HepG2 (cell line): Measurements from ENCODE around the gene SLC7A8. TPM values are rescaled to one million over a fixed set of nuclear protein-coding genes. Genes with fewer than 3 reads are reported as not detected.

ENCODE experiments used
- FOXA1 ChIP-seq, 2 experiments: fragments of 450-650 bp in 1 of 2; sonication (generic) in 1 of 2; formaldehyde crosslinking in 1 of 2; IDR thresholded peaks; 2 replicates each; pipeline versions ENCODE4 v1.4.0 to v1.6.1; 2016 to 2020; ENCODE audit warnings: missing genetic modification reagents in 1 of 2
- HCFC1 ChIP-seq: fragments of 150-350 bp; IDR thresholded peaks from 2 replicates; pipeline ENCODE4 v1.6.1; 2014; ENCODE audit warnings: low read depth, low read length
- HOXA9 ChIP-seq: sonication (generic); formaldehyde crosslinking; IDR thresholded peaks from 2 replicates; pipeline ENCODE4 v1.8.1; 2022; ENCODE audit warnings: missing genetic modification reagents, mild to moderate bottlenecking, moderate library complexity, borderline replicate concordance
- KLF9 ChIP-seq: IDR thresholded peaks from 2 replicates; pipeline ENCODE4 v1.6.1; 2016; ENCODE audit warnings: low read depth
- PAX8 ChIP-seq: sonication (generic); formaldehyde crosslinking; IDR thresholded peaks from 2 replicates; pipeline ENCODE4 v1.8.0; 2022; ENCODE audit warnings: mild to moderate bottlenecking, missing genetic modification reagents, borderline replicate concordance
- POLR2AphosphoS5 ChIP-seq: IDR thresholded peaks from 2 replicates; pipeline ENCODE4 v1.6.1; 2012; ENCODE audit warnings: low read depth, low read length
- PTBP1 ChIP-seq: fragments of 200-400 bp; formaldehyde crosslinking; IDR thresholded peaks from 2 replicates; pipeline ENCODE4 v1.6.1; 2018; ENCODE audit warnings: low read length, low read depth; ENCODE audit not compliant: poor library complexity, severe bottlenecking
- RAD21 ChIP-seq: fragments of 450-650 bp; formaldehyde crosslinking; IDR thresholded peaks from 2 replicates; pipeline ENCODE4 v1.5.0; 2020; ENCODE audit warnings: mild to moderate bottlenecking
- SAP130 ChIP-seq: IDR thresholded peaks from 2 replicates; pipeline ENCODE4 v1.6.1; 2016; ENCODE audit warnings: low read depth
- TOE1 ChIP-seq: sonication (generic); formaldehyde crosslinking; IDR thresholded peaks from 2 replicates; pipeline ENCODE4 v1.4.0; 2020; ENCODE audit warnings: mild to moderate bottlenecking, missing genetic modification reagents
- ZBTB38 ChIP-seq: sonication (generic); formaldehyde crosslinking; IDR thresholded peaks from 2 replicates; pipeline ENCODE4 v1.5.1; 2020; ENCODE audit warnings: mild to moderate bottlenecking, missing genetic modification reagents
- ZFP90 ChIP-seq: sonication (generic); formaldehyde crosslinking; IDR thresholded peaks from 2 replicates; pipeline ENCODE4 v1.8.0; 2022; ENCODE audit warnings: missing genetic modification reagents, mild to moderate bottlenecking, inconsistent platforms, borderline replicate concordance
- ZNF354B ChIP-seq: sonication (generic); formaldehyde crosslinking; IDR thresholded peaks from 2 replicates; pipeline ENCODE4 v1.8.0; 2022; ENCODE audit warnings: mild to moderate bottlenecking, missing genetic modification reagents
- ZNF530 ChIP-seq: sonication (generic); formaldehyde crosslinking; IDR thresholded peaks from 2 replicates; pipeline ENCODE4 v1.5.0; 2020; ENCODE audit warnings: low read depth, mild to moderate bottlenecking, missing genetic modification reagents
- ZNF660 ChIP-seq: sonication (generic); formaldehyde crosslinking; IDR thresholded peaks from 2 replicates; pipeline ENCODE4 v1.5.1; 2020; ENCODE audit warnings: mild to moderate bottlenecking, low read depth, missing genetic modification reagents, borderline replicate concordance
- ZNF672 ChIP-seq: sonication (generic); formaldehyde crosslinking; IDR thresholded peaks from 2 replicates; pipeline ENCODE4 v1.8.1; 2022; ENCODE audit warnings: missing genetic modification reagents
- ZNF761 ChIP-seq: sonication (generic); formaldehyde crosslinking; conservative IDR thresholded peaks from 2 replicates; pipeline ENCODE4 v1.4.0; 2020; ENCODE audit warnings: mild to moderate bottlenecking, missing genetic modification reagents
- ZNF816 ChIP-seq: sonication (generic); formaldehyde crosslinking; IDR thresholded peaks from 2 replicates; pipeline ENCODE4 v1.8.0; 2022; ENCODE audit warnings: missing genetic modification reagents, mild to moderate bottlenecking, borderline replicate concordance
- ZNF83 ChIP-seq: sonication (generic); formaldehyde crosslinking; IDR thresholded peaks from 2 replicates; pipeline ENCODE4 v1.4.0; 2020; ENCODE audit warnings: missing genetic modification reagents, mild to moderate bottlenecking, borderline replicate concordance
- ZNF883 ChIP-seq: sonication (generic); formaldehyde crosslinking; IDR thresholded peaks from 2 replicates; pipeline ENCODE4 v1.5.1; 2020; ENCODE audit warnings: mild to moderate bottlenecking, missing genetic modification reagents; ENCODE audit errors: not compliant biosample characterization
- polyA plus RNA-seq, 8 experiments: library from polyadenylated mRNA; depleted of rRNA in 3 of 8; stranded (reverse) in 7 of 8; unstranded in 1 of 8; fragments of >200 nt; fragmentation: Illumina TruSeq in 4 of 8; extraction: Trizol in 4 of 8; gene quantifications; 2 replicates each; pipeline versions ENCODE4 v1.2.1 to v1.2.3, GENCODE V29; 2011 to 2016; ENCODE audit warnings: low read depth in 4 of 8, missing spikeins in 1 of 8, mixed read lengths in 1 of 8; ENCODE audit not compliant: insufficient read depth in 1 of 8
- total RNA-seq, 5 experiments: library from RNA; depleted of rRNA; stranded (reverse); fragments of >200 nt; fragmentation: Illumina TruSeq; extraction: Trizol; gene quantifications; 2 replicates each; pipeline ENCODE4 v1.2.3, GENCODE V29; 2016; ENCODE audit warnings: low read depth in 1 of 5
- TF ChIP-seq, protein P1 (sequence below): fragments of 450-650 bp; IDR thresholded peaks from 2 replicates; pipeline ENCODE4 v1.6.1; 2017
- TF ChIP-seq, protein P2 (sequence below): sonication (generic); formaldehyde crosslinking; IDR thresholded peaks from 2 replicates; pipeline ENCODE4 v1.4.0; 2020; ENCODE audit warnings: mild to moderate bottlenecking, missing genetic modification reagents
- TF ChIP-seq, protein P3 (sequence below): sonication (generic); formaldehyde crosslinking; IDR thresholded peaks from 2 replicates; pipeline ENCODE4 v1.4.0; 2020; ENCODE audit warnings: mild to moderate bottlenecking, low read depth, missing genetic modification reagents
- TF ChIP-seq, protein P4 (sequence below): sonication (generic); formaldehyde crosslinking; conservative IDR thresholded peaks from 2 replicates; pipeline ENCODE4 v1.4.0; 2020; ENCODE audit warnings: missing genetic modification reagents
- TF ChIP-seq, protein P5 (sequence below): sonication (generic); formaldehyde crosslinking; IDR thresholded peaks from 2 replicates; pipeline ENCODE4 v1.4.0; 2020; ENCODE audit warnings: mild to moderate bottlenecking, missing genetic modification reagents

SLC7A8 gene
- total and polyA plus RNA-seq, 2 of the 13 experiments (the other 11 are each of a cell fraction or from before 2014, with no cell fraction given) = 0.25 TPM; not detected in 1

DNA sequence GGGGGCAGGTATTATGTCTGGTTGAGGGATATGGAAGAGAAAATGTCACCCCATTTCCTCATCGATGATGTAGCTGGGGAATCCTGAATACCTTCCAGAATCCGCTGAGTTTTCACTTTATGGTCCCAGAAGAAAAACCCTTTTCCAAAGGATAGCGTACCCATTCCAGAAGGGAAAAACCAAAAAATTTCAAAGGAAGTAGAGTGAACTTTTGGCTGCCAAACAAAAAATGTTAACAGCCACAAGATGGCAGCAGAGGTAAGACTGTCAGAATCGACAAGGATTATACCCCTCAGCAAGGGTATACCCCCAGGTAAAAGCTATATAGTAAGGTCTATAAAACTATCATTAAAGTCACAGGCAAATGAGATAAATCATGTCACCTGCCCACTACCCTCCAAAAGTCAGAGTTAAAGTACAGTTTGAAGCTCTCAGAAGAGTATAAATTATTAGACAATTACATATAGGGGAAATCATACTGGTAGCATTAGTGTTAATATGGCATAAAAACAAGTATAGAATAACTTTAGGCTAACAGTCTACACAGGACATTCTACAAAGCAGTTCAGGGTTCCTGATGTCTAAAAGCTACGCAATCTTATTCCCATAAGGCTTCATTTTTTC is 106.6 kb downstream of the SLC7A8 start (continued):
- TF ChIP-seq ZNF83 (CRISPR knock-in tag) (no peak), HOXA9 (no peak), ZNF672 (no peak), ZNF761 (CRISPR knock-in tag) (no peak), PTBP1 (no peak), SAP130 (CRISPR knock-in tag) (no peak; the same call in 1 of the 2 replicates), RAD21 (CRISPR knock-in tag) (no peak), ZNF660 (no peak), HCFC1 (no peak), FOXA1 (IDR thresholded peaks at IDR 0.05) (no peak), FOXA1 (CRISPR knock-in tag; IDR thresholded peaks at IDR 0.05) (no peak), ZNF354B (peak; percentile 63; the same call in 1 of the 2 replicates), PAX8 (CRISPR knock-in tag) (no peak), ZNF530 (no peak), ZNF816 (no peak), POLR2AphosphoS5 (no peak), KLF9 (CRISPR knock-in tag) (no peak), ZFP90 (CRISPR knock-in tag) (no peak), TOE1 (0 out of 2 replicates have a peak, but pooled peaks have one; percentile 65), ZNF883 (CRISPR knock-in tag) (no peak), ZBTB38 (CRISPR knock-in tag) (no peak)
- TF ChIP-seq, protein P1, sequence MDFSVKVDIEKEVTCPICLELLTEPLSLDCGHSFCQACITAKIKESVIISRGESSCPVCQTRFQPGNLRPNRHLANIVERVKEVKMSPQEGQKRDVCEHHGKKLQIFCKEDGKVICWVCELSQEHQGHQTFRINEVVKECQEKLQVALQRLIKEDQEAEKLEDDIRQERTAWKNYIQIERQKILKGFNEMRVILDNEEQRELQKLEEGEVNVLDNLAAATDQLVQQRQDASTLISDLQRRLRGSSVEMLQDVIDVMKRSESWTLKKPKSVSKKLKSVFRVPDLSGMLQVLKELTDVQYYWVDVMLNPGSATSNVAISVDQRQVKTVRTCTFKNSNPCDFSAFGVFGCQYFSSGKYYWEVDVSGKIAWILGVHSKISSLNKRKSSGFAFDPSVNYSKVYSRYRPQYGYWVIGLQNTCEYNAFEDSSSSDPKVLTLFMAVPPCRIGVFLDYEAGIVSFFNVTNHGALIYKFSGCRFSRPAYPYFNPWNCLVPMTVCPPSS = no peak
- TF ChIP-seq, protein P2, sequence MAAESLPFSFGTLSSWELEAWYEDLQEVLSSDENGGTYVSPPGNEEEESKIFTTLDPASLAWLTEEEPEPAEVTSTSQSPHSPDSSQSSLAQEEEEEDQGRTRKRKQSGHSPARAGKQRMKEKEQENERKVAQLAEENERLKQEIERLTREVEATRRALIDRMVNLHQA (CRISPR knock-in tag) = no peak
- TF ChIP-seq, protein P3, sequence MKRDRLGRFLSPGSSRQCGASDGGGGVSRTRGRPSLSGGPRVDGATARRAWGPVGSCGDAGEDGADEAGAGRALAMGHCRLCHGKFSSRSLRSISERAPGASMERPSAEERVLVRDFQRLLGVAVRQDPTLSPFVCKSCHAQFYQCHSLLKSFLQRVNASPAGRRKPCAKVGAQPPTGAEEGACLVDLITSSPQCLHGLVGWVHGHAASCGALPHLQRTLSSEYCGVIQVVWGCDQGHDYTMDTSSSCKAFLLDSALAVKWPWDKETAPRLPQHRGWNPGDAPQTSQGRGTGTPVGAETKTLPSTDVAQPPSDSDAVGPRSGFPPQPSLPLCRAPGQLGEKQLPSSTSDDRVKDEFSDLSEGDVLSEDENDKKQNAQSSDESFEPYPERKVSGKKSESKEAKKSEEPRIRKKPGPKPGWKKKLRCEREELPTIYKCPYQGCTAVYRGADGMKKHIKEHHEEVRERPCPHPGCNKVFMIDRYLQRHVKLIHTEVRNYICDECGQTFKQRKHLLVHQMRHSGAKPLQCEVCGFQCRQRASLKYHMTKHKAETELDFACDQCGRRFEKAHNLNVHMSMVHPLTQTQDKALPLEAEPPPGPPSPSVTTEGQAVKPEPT (CRISPR knock-in tag) = no peak
- TF ChIP-seq, protein P4, sequence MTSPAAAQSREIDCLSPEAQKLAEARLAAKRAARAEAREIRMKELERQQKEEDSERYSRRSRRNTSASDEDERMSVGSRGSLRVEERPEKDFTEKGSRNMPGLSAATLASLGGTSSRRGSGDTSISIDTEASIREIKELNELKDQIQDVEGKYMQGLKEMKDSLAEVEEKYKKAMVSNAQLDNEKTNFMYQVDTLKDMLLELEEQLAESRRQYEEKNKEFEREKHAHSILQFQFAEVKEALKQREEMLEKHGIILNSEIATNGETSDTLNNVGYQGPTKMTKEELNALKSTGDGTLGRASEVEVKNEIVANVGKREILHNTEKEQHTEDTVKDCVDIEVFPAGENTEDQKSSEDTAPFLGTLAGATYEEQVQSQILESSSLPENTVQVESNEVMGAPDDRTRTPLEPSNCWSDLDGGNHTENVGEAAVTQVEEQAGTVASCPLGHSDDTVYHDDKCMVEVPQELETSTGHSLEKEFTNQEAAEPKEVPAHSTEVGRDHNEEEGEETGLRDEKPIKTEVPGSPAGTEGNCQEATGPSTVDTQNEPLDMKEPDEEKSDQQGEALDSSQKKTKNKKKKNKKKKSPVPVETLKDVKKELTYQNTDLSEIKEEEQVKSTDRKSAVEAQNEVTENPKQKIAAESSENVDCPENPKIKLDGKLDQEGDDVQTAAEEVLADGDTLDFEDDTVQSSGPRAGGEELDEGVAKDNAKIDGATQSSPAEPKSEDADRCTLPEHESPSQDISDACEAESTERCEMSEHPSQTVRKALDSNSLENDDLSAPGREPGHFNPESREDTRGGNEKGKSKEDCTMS (CRISPR knock-in tag) = 0 out of 2 replicates have a peak, but pooled peaks have one; percentile 61
- TF ChIP-seq, protein P5, sequence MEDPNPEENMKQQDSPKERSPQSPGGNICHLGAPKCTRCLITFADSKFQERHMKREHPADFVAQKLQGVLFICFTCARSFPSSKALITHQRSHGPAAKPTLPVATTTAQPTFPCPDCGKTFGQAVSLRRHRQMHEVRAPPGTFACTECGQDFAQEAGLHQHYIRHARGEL (CRISPR knock-in tag) = no peak
